Epithelial cell of esophagus (primary cell): ENCODE results near the gene ST8SIA1.

ENCODE experiments used
- DNase-seq: peaks from one replicate; pipeline ENCODE4 v3.0.0; 2010; ENCODE audit warnings: low read depth
- H3K4me3 ChIP-seq: 2 replicates; pipeline ENCODE4 v1.5.1; 2011; ENCODE audit warnings: mild to moderate bottlenecking, low read length, control low read depth
- CTCF ChIP-seq: IDR thresholded peaks from 2 replicates; pipeline ENCODE4 v1.5.1; 2011; ENCODE audit warnings: low read depth, mild to moderate bottlenecking, low read length, control low read depth, inconsistent platforms; ENCODE audit not compliant: insufficient read depth; ENCODE audit errors: missing control alignments

Gene ST8SIA1

GRCh38 chr12:22304341-22304740, 30.2 kb downstream of the ST8SIA1 start:
- no peak overlapping the region for H3K4me3 ChIP-seq
- no peak for TF ChIP-seq CTCF
- DNase-seq, result no peak

- no peak overlapping the region for H3K4me3 ChIP-seq
- no peak for DNase-seq
- no peak for TF ChIP-seq CTCF
These were observed 35.1 kb downstream of the ST8SIA1 start for GRCh38 chr12:22299294-22299912.

GRCh38 chr12:22289250-22289649, 45.3 kb downstream of the ST8SIA1 start:
- TF ChIP-seq CTCF, result no peak
- H3K4me3 ChIP-seq, result no peak overlapping the region
- no peak for DNase-seq

GRCh38 chr12:22287776-22288621, 46.5 kb downstream of the ST8SIA1 start:
- H3K4me3 ChIP-seq, result no peak overlapping the region
- TF ChIP-seq CTCF, result no peak
- DNase-seq, result peak; percentile 79

GRCh38 chr12:22287101-22287500, 47.4 kb downstream of the ST8SIA1 start:
- no peak for TF ChIP-seq CTCF
- H3K4me3 ChIP-seq, result no peak overlapping the region
- DNase-seq, result no peak

- DNase-seq, result no peak
- no peak for TF ChIP-seq CTCF
- H3K4me3 ChIP-seq, result no peak overlapping the region
These were observed 47.9 kb downstream of the ST8SIA1 start for GRCh38 chr12:22286569-22286968.
